SJCRH30 (cell line): Measurements from ENCODE around the gene TANGO6. TPM values are rescaled to one million over a fixed set of nuclear protein-coding genes. Genes with fewer than 3 reads are reported as not detected.

Experiments used
- DNase-seq, 2 experiments: peaks; one replicate each; pipeline ENCODE4 v3.0.0-alpha.2; 2015 to 2020
- H3K27ac ChIP-seq: fragments of 250-450 bp; sonication (Bioruptor Pico); 2 replicates; pipeline ENCODE4 v1.5.1; 2020; ENCODE audit warnings: mild to moderate bottlenecking, moderate library complexity
- H3K27me3 ChIP-seq: fragments of 250-450 bp; sonication (Bioruptor Pico); 2 replicates; pipeline ENCODE4 v1.5.1; 2020; ENCODE audit warnings: mild to moderate bottlenecking, moderate library complexity
- H3K36me3 ChIP-seq: fragments of 250-450 bp; sonication (Bioruptor Pico); 2 replicates; pipeline ENCODE4 v1.5.1; 2020; ENCODE audit warnings: mild to moderate bottlenecking, moderate library complexity
- H3K4me1 ChIP-seq: fragments of 250-450 bp; sonication (Bioruptor Pico); 2 replicates; pipeline ENCODE4 v1.5.1; 2020; ENCODE audit warnings: mild to moderate bottlenecking, moderate library complexity
- H3K4me3 ChIP-seq: fragments of 250-450 bp; sonication (Bioruptor Pico); 2 replicates; pipeline ENCODE4 v1.5.1; 2020; ENCODE audit warnings: mild to moderate bottlenecking, moderate library complexity
- H3K9me3 ChIP-seq: fragments of 250-450 bp; sonication (Bioruptor Pico); replicated peaks from 2 replicates; pipeline ENCODE4 v1.5.1; 2020; ENCODE audit warnings: mild to moderate bottlenecking, moderate library complexity
- total RNA-seq: library from RNA; depleted of rRNA; stranded (reverse); fragments of >200 nt; shearing (Covaris generic); gene quantifications from 2 replicates; pipeline ENCODE4 v1.2.3, GENCODE V29; 2014; rRNA removed

Gene TANGO6
- total RNA-seq, 1 experiment from 2014 or later: 7.3 TPM

DNA sequence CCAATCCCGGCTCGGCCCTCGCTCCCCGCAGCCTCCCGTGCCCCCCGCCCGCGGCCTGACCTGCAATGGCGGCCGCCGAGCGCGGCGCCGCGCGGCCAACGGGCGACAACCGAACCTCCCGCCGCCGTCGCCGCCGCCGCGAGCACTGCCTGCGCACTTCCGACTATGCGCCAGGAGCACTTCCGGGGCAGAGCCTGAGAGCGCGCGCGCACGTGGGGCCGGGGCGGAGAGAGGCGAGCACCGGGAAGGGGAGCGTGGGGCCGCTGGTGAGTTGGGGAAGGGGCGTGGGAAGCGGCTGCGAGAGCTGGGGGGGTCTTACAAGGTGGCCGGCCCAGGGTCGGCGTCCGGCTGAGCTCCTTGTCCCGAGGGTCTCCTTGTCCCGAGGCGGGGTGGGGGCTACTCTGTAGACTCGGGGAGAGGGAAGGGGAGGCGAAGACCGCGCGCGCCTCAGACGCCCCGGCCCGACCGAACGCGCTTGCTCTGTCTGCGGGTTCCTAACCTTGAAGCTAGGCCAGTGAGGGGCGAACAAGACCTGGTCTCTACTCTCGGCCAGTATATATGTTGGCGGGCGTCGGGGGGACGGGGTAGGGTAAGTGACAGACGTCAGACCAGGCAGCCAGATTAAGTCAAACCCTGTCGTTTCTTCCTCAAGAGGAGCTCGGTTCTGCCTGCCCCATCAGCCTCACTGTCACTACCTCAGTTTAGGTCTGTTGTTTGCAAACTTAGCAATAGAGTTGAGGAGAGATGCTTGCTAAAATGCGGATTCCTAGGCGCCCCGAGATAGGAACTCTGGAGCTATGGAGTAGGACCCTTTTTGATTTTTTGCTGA is 289.3 kb downstream of the TANGO6 start, which contains the start of the genes CHTF8 and UTP4:
Gene CHTF8 (minus strand): TSS at position 165 of the 829 bp plus-strand sequence. CDS start 11,130 bp downstream, outside the sequence.
Gene UTP4 (plus strand): TSS at position 226 of the 829 bp plus-strand sequence. CDS start 811 bp downstream, outside the sequence.
- Histone ChIP-seq H3K9me3 (no peaks in the 10 kb centered on the region), H3K36me3 (peaks cover 9% of the 10 kb centered on the region), H3K27ac (peak within 1 kb of the TSS; percentile 83), H3K4me3 (peak within 1 kb of the TSS; percentile 83), H3K27me3 (no peaks in the 10 kb centered on the region), H3K4me1 (no peaks in the 10 kb centered on the region)
- DNase-seq: peak; percentile 76 to 79

DNA sequence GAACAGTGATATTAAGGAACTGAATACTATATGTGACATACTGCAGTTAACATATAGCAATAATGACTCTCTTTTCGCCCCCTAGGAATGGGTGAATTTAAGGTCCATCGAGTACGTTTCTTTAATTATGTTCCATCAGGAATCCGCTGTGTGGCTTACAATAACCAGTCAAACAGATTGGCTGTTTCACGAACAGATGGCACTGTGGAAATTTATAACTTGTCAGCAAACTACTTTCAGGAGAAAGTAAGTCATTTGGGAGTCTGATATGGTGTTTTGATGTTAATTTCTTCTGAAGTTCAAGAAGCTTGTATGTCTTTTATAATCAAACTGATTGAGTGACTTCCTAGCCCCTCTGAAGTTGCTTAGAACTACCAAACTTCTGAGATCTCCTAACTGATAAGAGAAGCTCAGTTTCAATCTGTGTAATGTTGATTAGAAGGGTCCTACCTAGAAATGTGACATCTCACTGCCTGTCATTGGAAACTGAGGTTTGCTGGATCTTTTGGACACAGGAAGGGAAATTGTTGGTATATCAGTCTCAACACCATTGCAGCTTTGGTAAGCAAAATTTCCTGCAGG is 290.1 kb downstream of the TANGO6 start:
- Histone ChIP-seq H3K4me3 (peak overlapping the region; percentile 83), H3K36me3 (peaks cover 10% of the 10 kb centered on the region), H3K27me3 (no peaks in the 10 kb centered on the region), H3K9me3 (no peaks in the 10 kb centered on the region), H3K27ac (no peak overlapping the region; the same call in 1 of the 2 replicates), H3K4me1 (no peaks in the 10 kb centered on the region)
- DNase-seq: no peak

Other genes starting within 250 kb of the TANGO6 start
- 12.0 and 13.3 TPM in 2 replicates for gene CDH3, start 198.2 kb upstream of the TANGO6 start, total RNA-seq
- not detected in 2 replicates for gene CDH1, start 106.2 kb upstream of the TANGO6 start, total RNA-seq